ENCODE measurements around the gene ATP1A3.

DNA sequence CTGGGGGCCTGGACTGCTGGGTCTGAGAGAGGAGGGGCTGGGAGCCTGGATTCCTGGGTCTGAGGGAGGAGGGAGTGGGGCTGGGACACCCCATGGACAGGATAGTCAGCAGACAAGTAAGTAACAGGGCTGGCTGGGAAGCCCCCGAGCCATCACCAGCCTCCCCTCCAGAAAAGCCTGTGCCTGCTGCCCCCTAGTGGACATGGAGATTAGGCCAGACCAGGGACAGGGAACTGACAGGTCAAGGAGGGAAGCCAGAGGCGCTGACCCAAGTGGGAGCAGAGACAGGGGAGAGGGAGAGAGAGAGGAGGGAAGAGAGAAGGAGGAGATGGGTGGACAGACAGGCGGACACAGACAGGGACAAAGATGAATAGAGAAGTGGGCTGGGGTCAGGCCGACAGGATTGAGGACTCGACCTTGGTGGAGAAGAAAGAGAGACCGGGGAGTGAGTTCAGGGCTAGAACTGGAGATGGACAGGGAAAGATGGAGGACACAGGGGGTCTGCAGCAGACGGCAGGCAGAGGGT lies 59.1 kb downstream of the ATP1A3 start:
- no peak for TF ChIP-seq POLR2A (IDR thresholded peaks at IDR 0.05)
- TF ChIP-seq, protein P1, sequence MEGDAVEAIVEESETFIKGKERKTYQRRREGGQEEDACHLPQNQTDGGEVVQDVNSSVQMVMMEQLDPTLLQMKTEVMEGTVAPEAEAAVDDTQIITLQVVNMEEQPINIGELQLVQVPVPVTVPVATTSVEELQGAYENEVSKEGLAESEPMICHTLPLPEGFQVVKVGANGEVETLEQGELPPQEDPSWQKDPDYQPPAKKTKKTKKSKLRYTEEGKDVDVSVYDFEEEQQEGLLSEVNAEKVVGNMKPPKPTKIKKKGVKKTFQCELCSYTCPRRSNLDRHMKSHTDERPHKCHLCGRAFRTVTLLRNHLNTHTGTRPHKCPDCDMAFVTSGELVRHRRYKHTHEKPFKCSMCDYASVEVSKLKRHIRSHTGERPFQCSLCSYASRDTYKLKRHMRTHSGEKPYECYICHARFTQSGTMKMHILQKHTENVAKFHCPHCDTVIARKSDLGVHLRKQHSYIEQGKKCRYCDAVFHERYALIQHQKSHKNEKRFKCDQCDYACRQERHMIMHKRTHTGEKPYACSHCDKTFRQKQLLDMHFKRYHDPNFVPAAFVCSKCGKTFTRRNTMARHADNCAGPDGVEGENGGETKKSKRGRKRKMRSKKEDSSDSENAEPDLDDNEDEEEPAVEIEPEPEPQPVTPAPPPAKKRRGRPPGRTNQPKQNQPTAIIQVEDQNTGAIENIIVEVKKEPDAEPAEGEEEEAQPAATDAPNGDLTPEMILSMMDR (IDR thresholded peaks at IDR 0.05) = peak; percentile 66 to 85 (median 79)

Data from heart left ventricle (tissue), 13 donors.